Measurements from ENCODE around the gene ZDHHC8. TPM values are rescaled to one million over a fixed set of nuclear protein-coding genes. Genes with fewer than 3 reads are reported as not detected.

ZDHHC8 gene
- total RNA-seq, 1 experiment from 2014 or later = 89.3 TPM

DNA sequence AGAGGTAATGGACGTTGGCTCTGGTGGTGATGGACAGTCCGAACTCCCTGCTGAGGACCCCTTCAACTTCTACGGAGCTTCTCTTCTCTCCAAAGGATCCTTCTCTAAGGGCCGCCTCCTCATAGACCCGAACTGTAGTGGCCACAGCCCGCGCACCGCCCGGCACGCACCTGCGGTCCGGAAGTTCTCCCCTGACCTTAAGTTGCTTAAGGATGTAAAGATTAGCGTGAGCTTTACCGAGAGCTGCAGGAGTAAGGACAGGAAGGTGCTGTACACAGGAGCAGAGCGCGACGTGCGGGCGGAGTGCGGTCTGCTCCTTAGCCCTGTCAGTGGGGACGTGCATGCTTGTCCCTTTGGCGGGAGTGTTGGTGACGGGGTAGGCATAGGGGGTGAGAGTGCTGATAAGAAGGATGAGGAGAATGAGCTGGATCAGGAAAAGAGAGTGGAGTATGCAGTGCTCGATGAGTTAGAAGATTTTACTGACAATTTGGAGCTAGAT is 45.5 kb upstream of the ZDHHC8 start:
- no peak overlapping the region for H3K4me3 ChIP-seq (replicated peaks in 1 of 2; ENCODE audit: low read depth in 1 of 2, low read length in 2 of 2)
- ChIA-PET POLR2A (no interaction called here), RAD21 (ENCODE audit: low non-redundant PET in 1 of 2, low total read pairs in 2 of 2, uncharacterized antibody in 2 of 2, unreplicated experiment in 2 of 2) (no interaction called here), CTCF (no interaction called here)
- no peak overlapping the region for H2AFZ ChIP-seq (ENCODE audit: low read depth, low read length, poor library complexity, severe bottlenecking)
- no peaks in the 10 kb centered on the region for H3K27me3 ChIP-seq (ENCODE audit: insufficient read depth, low read length)
- intact Hi-C loops (cut with micrococcal nuclease) = loop anchor here (10.0 kb wide), 1 partner anchor 101 kb away; no protein-coding TSS in a partner anchor
- H3K4me2 ChIP-seq (ENCODE audit: low read length) = no peak overlapping the region
- no peaks in the 10 kb centered on the region for H3K9me3 ChIP-seq (ENCODE audit: control insufficient read depth in 1 of 2, insufficient read depth in 1 of 2, low read depth in 1 of 2, low read length in 2 of 2)
- H3K4me1 ChIP-seq (ENCODE audit: control insufficient read depth in 1 of 2, insufficient read depth in 2 of 2, low read length in 2 of 2) = peaks cover 9 to 21% of the 10 kb centered on the region in 2 experiments; a peak in 3 of 4 replicates
- DNase-seq (ENCODE audit: low read depth, low spot score) = no peak
- ATAC-seq = no peak
- TF ChIP-seq RAD21 (IDR thresholded peaks at IDR 0.05; ENCODE audit: low read depth) = no peak
- TF ChIP-seq CEBPB (IDR thresholded peaks at IDR 0.05; ENCODE audit: low read depth) = no peak
- no peak for TF ChIP-seq ZFX (IDR thresholded peaks at IDR 0.05)
- TF ChIP-seq, protein P1, sequence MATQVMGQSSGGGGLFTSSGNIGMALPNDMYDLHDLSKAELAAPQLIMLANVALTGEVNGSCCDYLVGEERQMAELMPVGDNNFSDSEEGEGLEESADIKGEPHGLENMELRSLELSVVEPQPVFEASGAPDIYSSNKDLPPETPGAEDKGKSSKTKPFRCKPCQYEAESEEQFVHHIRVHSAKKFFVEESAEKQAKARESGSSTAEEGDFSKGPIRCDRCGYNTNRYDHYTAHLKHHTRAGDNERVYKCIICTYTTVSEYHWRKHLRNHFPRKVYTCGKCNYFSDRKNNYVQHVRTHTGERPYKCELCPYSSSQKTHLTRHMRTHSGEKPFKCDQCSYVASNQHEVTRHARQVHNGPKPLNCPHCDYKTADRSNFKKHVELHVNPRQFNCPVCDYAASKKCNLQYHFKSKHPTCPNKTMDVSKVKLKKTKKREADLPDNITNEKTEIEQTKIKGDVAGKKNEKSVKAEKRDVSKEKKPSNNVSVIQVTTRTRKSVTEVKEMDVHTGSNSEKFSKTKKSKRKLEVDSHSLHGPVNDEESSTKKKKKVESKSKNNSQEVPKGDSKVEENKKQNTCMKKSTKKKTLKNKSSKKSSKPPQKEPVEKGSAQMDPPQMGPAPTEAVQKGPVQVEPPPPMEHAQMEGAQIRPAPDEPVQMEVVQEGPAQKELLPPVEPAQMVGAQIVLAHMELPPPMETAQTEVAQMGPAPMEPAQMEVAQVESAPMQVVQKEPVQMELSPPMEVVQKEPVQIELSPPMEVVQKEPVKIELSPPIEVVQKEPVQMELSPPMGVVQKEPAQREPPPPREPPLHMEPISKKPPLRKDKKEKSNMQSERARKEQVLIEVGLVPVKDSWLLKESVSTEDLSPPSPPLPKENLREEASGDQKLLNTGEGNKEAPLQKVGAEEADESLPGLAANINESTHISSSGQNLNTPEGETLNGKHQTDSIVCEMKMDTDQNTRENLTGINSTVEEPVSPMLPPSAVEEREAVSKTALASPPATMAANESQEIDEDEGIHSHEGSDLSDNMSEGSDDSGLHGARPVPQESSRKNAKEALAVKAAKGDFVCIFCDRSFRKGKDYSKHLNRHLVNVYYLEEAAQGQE (IDR thresholded peaks at IDR 0.05; ENCODE audit: low read depth) = no peak
- no peak for TF ChIP-seq EGR1 (IDR thresholded peaks at IDR 0.05; ENCODE audit: low read depth)
- TF ChIP-seq MAX (IDR thresholded peaks at IDR 0.05) = no peak
- TF ChIP-seq, protein P2, sequence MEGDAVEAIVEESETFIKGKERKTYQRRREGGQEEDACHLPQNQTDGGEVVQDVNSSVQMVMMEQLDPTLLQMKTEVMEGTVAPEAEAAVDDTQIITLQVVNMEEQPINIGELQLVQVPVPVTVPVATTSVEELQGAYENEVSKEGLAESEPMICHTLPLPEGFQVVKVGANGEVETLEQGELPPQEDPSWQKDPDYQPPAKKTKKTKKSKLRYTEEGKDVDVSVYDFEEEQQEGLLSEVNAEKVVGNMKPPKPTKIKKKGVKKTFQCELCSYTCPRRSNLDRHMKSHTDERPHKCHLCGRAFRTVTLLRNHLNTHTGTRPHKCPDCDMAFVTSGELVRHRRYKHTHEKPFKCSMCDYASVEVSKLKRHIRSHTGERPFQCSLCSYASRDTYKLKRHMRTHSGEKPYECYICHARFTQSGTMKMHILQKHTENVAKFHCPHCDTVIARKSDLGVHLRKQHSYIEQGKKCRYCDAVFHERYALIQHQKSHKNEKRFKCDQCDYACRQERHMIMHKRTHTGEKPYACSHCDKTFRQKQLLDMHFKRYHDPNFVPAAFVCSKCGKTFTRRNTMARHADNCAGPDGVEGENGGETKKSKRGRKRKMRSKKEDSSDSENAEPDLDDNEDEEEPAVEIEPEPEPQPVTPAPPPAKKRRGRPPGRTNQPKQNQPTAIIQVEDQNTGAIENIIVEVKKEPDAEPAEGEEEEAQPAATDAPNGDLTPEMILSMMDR (IDR thresholded peaks at IDR 0.05 in 2 of 3, conservative IDR thresholded peaks at IDR 0.05 in 1 of 3; ENCODE audit: borderline replicate concordance in 1 of 3, insufficient read depth in 1 of 3, low read depth in 2 of 3, low read length in 2 of 3) = no peak
- TF ChIP-seq, protein P3, sequence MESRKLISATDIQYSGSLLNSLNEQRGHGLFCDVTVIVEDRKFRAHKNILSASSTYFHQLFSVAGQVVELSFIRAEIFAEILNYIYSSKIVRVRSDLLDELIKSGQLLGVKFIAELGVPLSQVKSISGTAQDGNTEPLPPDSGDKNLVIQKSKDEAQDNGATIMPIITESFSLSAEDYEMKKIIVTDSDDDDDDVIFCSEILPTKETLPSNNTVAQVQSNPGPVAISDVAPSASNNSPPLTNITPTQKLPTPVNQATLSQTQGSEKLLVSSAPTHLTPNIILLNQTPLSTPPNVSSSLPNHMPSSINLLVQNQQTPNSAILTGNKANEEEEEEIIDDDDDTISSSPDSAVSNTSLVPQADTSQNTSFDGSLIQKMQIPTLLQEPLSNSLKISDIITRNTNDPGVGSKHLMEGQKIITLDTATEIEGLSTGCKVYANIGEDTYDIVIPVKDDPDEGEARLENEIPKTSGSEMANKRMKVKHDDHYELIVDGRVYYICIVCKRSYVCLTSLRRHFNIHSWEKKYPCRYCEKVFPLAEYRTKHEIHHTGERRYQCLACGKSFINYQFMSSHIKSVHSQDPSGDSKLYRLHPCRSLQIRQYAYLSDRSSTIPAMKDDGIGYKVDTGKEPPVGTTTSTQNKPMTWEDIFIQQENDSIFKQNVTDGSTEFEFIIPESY (IDR thresholded peaks at IDR 0.05; ENCODE audit: extremely low read depth, insufficient replicate concordance, low read length) = no peak
- no peak for TF ChIP-seq FOSL1 (IDR thresholded peaks at IDR 0.05; ENCODE audit: low read depth)
- no peak for TF ChIP-seq CBX3 (IDR thresholded peaks at IDR 0.05; ENCODE audit: low read depth)
- TF ChIP-seq ZNF274 (IDR thresholded peaks at IDR 0.05; ENCODE audit: low read depth, low read length) = no peak
- no peak for TF ChIP-seq SIN3A (IDR thresholded peaks at IDR 0.05; ENCODE audit: low read depth)
- no peak for TF ChIP-seq POLR2AphosphoS5 (IDR thresholded peaks at IDR 0.05; ENCODE audit: low read depth, low read length)
- TF ChIP-seq POLR2A (IDR thresholded peaks at IDR 0.05; ENCODE audit: borderline replicate concordance, extremely low read depth, insufficient read depth, insufficient read length) = no peak
- TF ChIP-seq JUND (IDR thresholded peaks at IDR 0.05) = no peak
- no peak for TF ChIP-seq TCF7L2 (IDR thresholded peaks at IDR 0.05; ENCODE audit: borderline replicate concordance, extremely low read depth, insufficient read depth, insufficient read length)
- no peak for TF ChIP-seq SP1 (IDR thresholded peaks at IDR 0.05; ENCODE audit: low read depth)
- no peak for TF ChIP-seq EZH2phosphoT487 (IDR thresholded peaks at IDR 0.05; ENCODE audit: borderline replicate concordance)
- no peak for TF ChIP-seq EZH2 (IDR thresholded peaks at IDR 0.05)
- TF ChIP-seq SRF (IDR thresholded peaks at IDR 0.05; ENCODE audit: low read depth) = no peak
- no peaks in the 10 kb centered on the region for H3K9me2 ChIP-seq (ENCODE audit: insufficient read depth)
- BruUV-seq (replicated peaks) = no TSS peak
- H3K27ac ChIP-seq (ENCODE audit: low read depth, low read length) = no peak overlapping the region
- no peak overlapping the region for H3K9ac ChIP-seq (ENCODE audit: low read length)
- H3K36me3 ChIP-seq (ENCODE audit: control insufficient read depth in 1 of 2, insufficient read depth in 2 of 2, low read length in 2 of 2) = peaks cover 54 to 67% of the 10 kb centered on the region in 2 experiments
- peaks cover 11% of the 10 kb centered on the region; the same call in 1 of the 2 replicates for H4K20me1 ChIP-seq (ENCODE audit: insufficient read depth)
- peaks cover 97% of the 10 kb centered on the region for H3K79me2 ChIP-seq (ENCODE audit: insufficient read depth, low read length)

Measured in HCT116 (cell line).